Heart left ventricle (tissue), 16 donors: ENCODE results near the gene SMARCAL1. TPM values are rescaled to one million over a fixed set of nuclear protein-coding genes. Genes with fewer than 3 reads are reported as not detected.
A peak's percentile ranks its signal among the peaks of the same experiment; 100 is the strongest.

Experiments used
- ATAC-seq, 4 donors: fragments of 200-7000 bp; cut with Tn5 transposase; one replicate each; pipeline ENCODE4 v1.9.1; 2020 to 2022; ENCODE audit warnings: moderate library complexity in 4 of 4, mild to moderate bottlenecking in 3 of 4, moderate number of reproducible peaks in 1 of 4
- DNase-seq, 5 donors: peaks; one replicate each; pipeline ENCODE4 v3.0.0-alpha.2; 2020
- H3K27ac ChIP-seq, 12 donors: fragments of 200-600 bp; sonication (generic) in 4 of 12; one replicate each; pipeline versions ENCODE4 v1.5.0 to v1.8.0; 2016 to 2022; ENCODE audit warnings: mild to moderate bottlenecking in 2 of 12
- H3K27me3 ChIP-seq, 9 donors: fragments of 200-600 bp; sonication (generic) in 2 of 9; one replicate each; pipeline versions ENCODE4 v1.5.1 to v1.8.0; 2016 to 2022; ENCODE audit warnings: mild to moderate bottlenecking in 3 of 9
- H3K36me3 ChIP-seq, 9 donors: fragments of 200-600 bp; sonication (generic) in 2 of 9; one replicate each; pipeline versions ENCODE4 v1.5.0 to v1.8.0; 2018 to 2022; ENCODE audit warnings: mild to moderate bottlenecking in 2 of 9
- H3K4me1 ChIP-seq, 12 donors: fragments of 200-600 bp; sonication (generic) in 4 of 12; one replicate each; pipeline versions ENCODE4 v1.5.0 to v1.8.0; 2016 to 2022; ENCODE audit warnings: mild to moderate bottlenecking in 3 of 12
- H3K4me3 ChIP-seq, 12 donors: fragments of 200-600 bp; sonication (generic) in 4 of 12; one replicate each; pipeline versions ENCODE4 v1.5.0 to v1.8.0; 2017 to 2022; ENCODE audit warnings: mild to moderate bottlenecking in 9 of 12, moderate library complexity in 4 of 12
- H3K9me3 ChIP-seq, 12 donors: fragments of 200-600 bp; sonication (generic) in 4 of 12; one replicate each; pipeline versions ENCODE4 v1.5.0 to v1.8.0; 2016 to 2022; ENCODE audit warnings: mild to moderate bottlenecking in 1 of 12
- POLR2A ChIP-seq, 2 donors: fragments of 450-650 bp; IDR thresholded peaks; one replicate each; pipeline ENCODE4 v1.6.1; 2017; ENCODE audit warnings: antibody characterized with exemption in 2 of 2, mild to moderate bottlenecking in 2 of 2, moderate library complexity in 2 of 2
- WGBS, 4 donors: extraction: QIAGEN DNeasy Blood & Tissue Kit in 2 of 4; methylation state at CpG; one replicate each; pipeline versions ENCODE4 v1.1.5 to v1.1.7; 2013 to 2018; 5-methylcytosine and 5-hydroxymethylcytosine counted together
- intact Hi-C, 10 donors: fragments of 100-400 bp; cut with DNase I; formaldehyde crosslinking; loops; one replicate each; pipeline versions ENCODE4 v1.11.1 to v1.14.2; 2022
- polyA plus RNA-seq, 2 donors: library from polyadenylated mRNA; stranded (reverse); fragments of 200-250 nt; gene quantifications; one replicate each; pipeline ENCODE4 v1.2.3, GENCODE V29; 2013
- total RNA-seq, 9 donors: library from RNA; depleted of rRNA in 2 of 9; stranded (reverse); fragments of >200 nt in 2 of 9; fragmentation: NEBNext Ultra II Directional in 3 of 9; extraction: Animal tissue kit (Norgen Biotek cat#: 25700) in 3 of 9; gene quantifications; one replicate each; pipeline versions ENCODE4 v1.1.0 to v1.2.4, GENCODE V29; 2016 to 2023
- TF ChIP-seq, protein P1 (sequence below), 12 donors: fragments of 200-600 bp; sonication (generic) in 4 of 12; IDR thresholded peaks; one replicate each; pipeline versions ENCODE4 v1.5.0 to v1.8.0; 2018 to 2022; ENCODE audit warnings: antibody characterized with exemption in 12 of 12, mild to moderate bottlenecking in 5 of 12
- donor health status: ischemic (EF 13 %, LVEDD 7.1; RV severe dilation, severe dysfunction).
- donor health status: healthy with polysubstance abuse.
- donor health status: DM: no; HTN: yes; CAD: no.
- donor health status: DM: no; HTN: no; CAD: no.
- donor health status: ischemic (EF 25% LVEDD 6.9; RV normal size, moderate dysfunction).
- donor health status: ischemic (EF 25% LVEDD 5.7; RV mildly dilated, moderate dysfunction).
- donor health status: healthy.
- donor health status: DM: yes; HTN: yes; CAD: no.
- donor health status: ischemic (EF 35%, LVEDD 5.7; RV mildly dilated, moderate dysfunction).
- donor health status: nonischemic (EF 11% LVEDD 7.7; RV severe dilation, severe dysfunction).
- donor health status: DM: yes; HTN: yes; CAD: no.
- donor health status: PGD.
- donor health status: ischemic (EF 29% LVEDD 5.4; RV normal size, mild dysfunction).
- donor health status: nonischemic (EF 23%, LVEDD 6.1; RV moderate dilation, normal function).

Gene SMARCAL1
- total and polyA plus RNA-seq, 11 donors = 5.0 to 17.1 (median 10.6) TPM

DNA sequence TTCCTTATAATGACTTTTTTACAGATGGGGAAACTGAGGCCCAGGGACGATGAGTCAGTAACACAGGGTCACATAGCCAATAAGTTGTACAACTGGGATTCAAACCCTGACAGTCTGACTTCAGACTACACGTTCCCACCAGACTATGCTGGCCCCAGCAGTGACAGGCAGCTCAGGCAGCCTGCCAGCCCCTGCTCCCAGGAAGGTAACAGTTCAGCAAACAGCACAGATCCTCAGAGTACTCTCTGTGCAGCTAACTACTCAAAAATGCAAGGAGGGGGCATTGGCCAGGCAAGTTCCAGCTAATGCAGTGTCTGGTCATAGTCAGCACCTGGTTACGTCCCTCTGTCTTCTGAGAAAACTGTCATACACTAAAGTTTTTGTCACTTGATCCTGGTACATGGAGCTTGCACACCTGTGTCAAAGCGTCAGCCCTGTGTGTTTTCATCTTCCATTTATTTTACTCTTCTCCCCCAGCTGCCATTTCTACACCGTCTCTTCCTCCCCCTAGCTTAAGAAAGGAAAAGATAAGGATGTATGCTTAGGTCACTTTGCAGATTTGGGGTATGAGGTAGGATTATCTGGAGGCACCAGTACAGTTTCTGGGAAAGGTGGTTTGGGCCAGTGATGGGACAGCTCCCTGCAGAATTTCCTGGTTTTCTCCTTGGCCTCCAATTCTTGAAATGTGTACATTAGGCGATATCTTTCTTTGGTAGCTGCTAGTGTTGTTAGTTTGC is 4.5 kb downstream of the SMARCAL1 start:
- H3K9me3 ChIP-seq = no peaks in the 10 kb centered on the region
- TF ChIP-seq POLR2A (IDR thresholded peaks at IDR 0.05) = no peak
- TF ChIP-seq, protein P1, sequence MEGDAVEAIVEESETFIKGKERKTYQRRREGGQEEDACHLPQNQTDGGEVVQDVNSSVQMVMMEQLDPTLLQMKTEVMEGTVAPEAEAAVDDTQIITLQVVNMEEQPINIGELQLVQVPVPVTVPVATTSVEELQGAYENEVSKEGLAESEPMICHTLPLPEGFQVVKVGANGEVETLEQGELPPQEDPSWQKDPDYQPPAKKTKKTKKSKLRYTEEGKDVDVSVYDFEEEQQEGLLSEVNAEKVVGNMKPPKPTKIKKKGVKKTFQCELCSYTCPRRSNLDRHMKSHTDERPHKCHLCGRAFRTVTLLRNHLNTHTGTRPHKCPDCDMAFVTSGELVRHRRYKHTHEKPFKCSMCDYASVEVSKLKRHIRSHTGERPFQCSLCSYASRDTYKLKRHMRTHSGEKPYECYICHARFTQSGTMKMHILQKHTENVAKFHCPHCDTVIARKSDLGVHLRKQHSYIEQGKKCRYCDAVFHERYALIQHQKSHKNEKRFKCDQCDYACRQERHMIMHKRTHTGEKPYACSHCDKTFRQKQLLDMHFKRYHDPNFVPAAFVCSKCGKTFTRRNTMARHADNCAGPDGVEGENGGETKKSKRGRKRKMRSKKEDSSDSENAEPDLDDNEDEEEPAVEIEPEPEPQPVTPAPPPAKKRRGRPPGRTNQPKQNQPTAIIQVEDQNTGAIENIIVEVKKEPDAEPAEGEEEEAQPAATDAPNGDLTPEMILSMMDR (IDR thresholded peaks at IDR 0.05) = no peak
- ATAC-seq (no peak), DNase-seq (peak in 1 of 5 donors; percentile 46)
- H3K27ac ChIP-seq = no peak overlapping the region
- peaks cover 0 to 28% (median 9%) of the 10 kb centered on the region in 12 donors for H3K4me1 ChIP-seq
- WGBS, 4 donors = 75 to 86% (median 83%) methylated on average over 6 of the region's 6 CpGs
- intact Hi-C loops = no loop called here
- peaks cover 0 to 67% (median 56%) of the 10 kb centered on the region in 9 donors for H3K36me3 ChIP-seq
- no peaks in the 10 kb centered on the region for H3K27me3 ChIP-seq
- no peak overlapping the region for H3K4me3 ChIP-seq

DNA sequence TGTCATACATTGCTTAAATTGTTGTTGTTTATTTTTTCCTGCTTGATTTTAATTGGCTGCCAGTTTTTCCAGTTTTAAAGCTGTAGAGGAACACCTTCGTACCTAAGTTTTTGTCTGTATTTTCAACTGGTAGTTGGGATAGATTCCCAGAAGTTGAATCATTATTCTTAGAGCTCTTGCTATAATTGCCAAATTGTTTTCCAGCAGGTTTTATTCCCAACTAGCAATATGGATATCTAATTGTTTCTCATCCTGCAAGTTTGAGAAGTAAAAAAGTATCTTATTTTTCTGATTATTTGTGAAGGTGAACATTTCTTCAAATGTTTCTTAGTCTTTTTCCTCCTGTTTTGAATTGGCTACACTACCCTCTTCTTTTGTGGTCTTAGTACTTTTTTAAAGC is 6.7 kb downstream of the SMARCAL1 start:
- ATAC-seq = no peak
- Histone ChIP-seq H3K4me3 (no peak overlapping the region), H3K27me3 (no peaks in the 10 kb centered on the region), H3K9me3 (no peaks in the 10 kb centered on the region), H3K4me1 (peaks cover 0 to 15% (median 0%) of the 10 kb centered on the region in 12 donors), H3K36me3 (peaks cover 2 to 89% (median 78%) of the 10 kb centered on the region in 9 donors), H3K27ac (no peak overlapping the region)
- 69 to 88% (median 76%) methylated on average over 1 of the region's 1 CpG for WGBS, 4 donors
- intact Hi-C loops = no loop called here
- DNase-seq = no peak
- no peak for TF ChIP-seq POLR2A (IDR thresholded peaks at IDR 0.05)
- TF ChIP-seq, protein P1 (IDR thresholded peaks at IDR 0.05) = no peak

GRCh38 chr2:216420367-216421101 is 8.2 kb downstream of the SMARCAL1 start:
- intact Hi-C loops = no loop called here
- TF ChIP-seq, protein P1 (IDR thresholded peaks at IDR 0.05) = no peak
- TF ChIP-seq POLR2A (IDR thresholded peaks at IDR 0.05) = no peak
- no peak overlapping the region for H3K4me3 ChIP-seq
- DNase-seq (no peak), ATAC-seq (no peak)
- H3K9me3 ChIP-seq = peaks cover 0 to 6% (median 0%) of the 10 kb centered on the region in 12 donors
- H3K36me3 ChIP-seq = peaks cover 5 to 93% (median 83%) of the 10 kb centered on the region in 9 donors
- H3K4me1 ChIP-seq = peaks cover 0 to 15% (median 0%) of the 10 kb centered on the region in 12 donors
- H3K27me3 ChIP-seq = no peaks in the 10 kb centered on the region
- 89 to 94% (median 91%) methylated on average over 9 of the region's 9 CpGs for WGBS, 4 donors
- H3K27ac ChIP-seq = no peak overlapping the region

DNA sequence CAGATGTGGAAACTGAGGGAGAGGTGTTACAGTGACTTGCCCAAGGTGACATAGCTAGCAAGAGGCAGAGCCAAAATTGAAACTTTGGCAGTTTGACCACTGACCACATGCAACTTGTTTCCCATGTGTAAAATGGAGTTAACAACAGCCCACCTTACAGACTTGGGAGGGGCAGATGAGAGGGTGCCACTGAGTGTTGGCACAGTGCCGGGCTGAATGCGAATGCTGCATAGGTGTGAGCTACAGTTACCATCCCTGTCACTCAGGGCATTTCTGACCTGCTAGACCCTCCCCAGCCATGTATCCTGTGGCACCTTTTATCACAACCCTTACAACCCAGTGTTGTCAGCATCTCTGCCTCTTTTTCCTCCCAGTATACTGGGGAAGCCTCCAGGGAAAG is 10.8 kb downstream of the SMARCAL1 start:
- peaks cover 5 to 93% (median 83%) of the 10 kb centered on the region in 9 donors for H3K36me3 ChIP-seq

More for the DNA sequence above, 10.8 kb downstream of the SMARCAL1 start:
- H3K4me3 ChIP-seq = no peak overlapping the region
- intact Hi-C loops = no loop called here
- 91 to 100% (median 95%) methylated on average over 2 of the region's 2 CpGs for WGBS, 4 donors
- no peaks in the 10 kb centered on the region for H3K27me3 ChIP-seq
- ATAC-seq (no peak), DNase-seq (no peak)
- peaks cover 0 to 10% (median 0%) of the 10 kb centered on the region in 12 donors for H3K9me3 ChIP-seq
- H3K27ac ChIP-seq = no peak overlapping the region
- TF ChIP-seq POLR2A (IDR thresholded peaks at IDR 0.05) = no peak
- TF ChIP-seq, protein P1 (IDR thresholded peaks at IDR 0.05) = no peak
- H3K4me1 ChIP-seq = peaks cover 0 to 9% (median 0%) of the 10 kb centered on the region in 12 donors
